OCI-LY7 (cell line): Measurements from ENCODE around the gene RNF43. TPM values are rescaled to one million over a fixed set of nuclear protein-coding genes. Genes with fewer than 3 reads are reported as not detected.

Experiments
- BruUV-seq: library from RNA; stranded (reverse); fragments of 400-500 nt; replicated peaks from 2 replicates; lab custom pipeline; 2021; lab: Mats Ljungman, UMichigan
- CTCF ChIA-PET: fragments of 300-600 bp; sonication (Branson Sonifier 250); formaldehyde crosslinking; loops from one replicate; lab custom pipeline; 2022; ENCODE audit warnings: antibody characterized with exemption; ENCODE audit not compliant: unreplicated experiment; lab: Charles Lee
- POLR2A ChIA-PET: fragments of 300-600 bp; sonication (Branson Sonifier 250); formaldehyde crosslinking; loops from one replicate; lab custom pipeline; 2022; ENCODE audit warnings: antibody characterized with exemption; lab: Charles Lee
- DNase-seq: peaks from one replicate; pipeline ENCODE4 v3.0.0-alpha.2; 2015; ENCODE audit warnings: low spot score
- H2AFZ ChIP-seq: fragments of 200-600 bp; sonication (generic), shearing (Covaris generic); 2 replicates; pipeline ENCODE4 v1.6.1; 2014; ENCODE audit warnings: mild to moderate bottlenecking, antibody characterized with exemption, low read length, moderate library complexity
- H3K27ac ChIP-seq: fragments of 200-600 bp; sonication (generic); 2 replicates; pipeline ENCODE4 v1.5.1; 2014; ENCODE audit warnings: mixed run types, low read depth, mild to moderate bottlenecking, moderate library complexity, low read length, inconsistent platforms; ENCODE audit not compliant: poor library complexity, severe bottlenecking
- H3K36me3 ChIP-seq: fragments of 200-600 bp; sonication (generic); 2 replicates; pipeline ENCODE4 v1.6.1; 2014; ENCODE audit warnings: mild to moderate bottlenecking, antibody characterized with exemption, low read length, moderate library complexity, mixed read lengths; ENCODE audit not compliant: insufficient read depth
- H3K4me1 ChIP-seq: fragments of 200-600 bp; sonication (generic); 2 replicates; pipeline ENCODE4 v1.5.1; 2014; ENCODE audit warnings: mild to moderate bottlenecking, low read length; ENCODE audit not compliant: insufficient read depth, poor library complexity, severe bottlenecking
- H3K4me2 ChIP-seq: fragments of 200-600 bp; sonication (generic); 2 replicates; pipeline ENCODE4 v1.6.1; 2014; ENCODE audit warnings: mild to moderate bottlenecking, low read length
- H3K4me3 ChIP-seq: fragments of 200-600 bp; sonication (generic); 2 replicates; pipeline ENCODE4 v1.5.1; 2014; ENCODE audit warnings: mild to moderate bottlenecking, low read depth, low read length; ENCODE audit not compliant: poor library complexity, severe bottlenecking
- H3K79me2 ChIP-seq: fragments of 200-600 bp; sonication (generic); 2 replicates; pipeline ENCODE4 v1.6.1; 2016; ENCODE audit warnings: low read depth, mild to moderate bottlenecking, low read length, moderate library complexity, mixed read lengths; ENCODE audit not compliant: insufficient read depth
- H3K9me2 ChIP-seq: fragments of 200-600 bp; sonication (generic); 2 replicates; pipeline ENCODE4 v1.6.1; 2016; ENCODE audit warnings: mild to moderate bottlenecking, low read length, mixed read lengths; ENCODE audit not compliant: insufficient read depth
- H3K9me3 ChIP-seq: fragments of 200-600 bp; sonication (generic); 2 replicates; pipeline ENCODE4 v1.6.1; 2014; ENCODE audit warnings: mild to moderate bottlenecking, mixed run types, low read length, mixed read lengths
- H4K20me1 ChIP-seq: fragments of 200-600 bp; sonication (generic); 2 replicates; pipeline ENCODE4 v1.6.1; 2014; ENCODE audit warnings: mild to moderate bottlenecking, antibody characterized with exemption, low read length, moderate library complexity, mixed read lengths; ENCODE audit not compliant: insufficient read depth
- EZH2phosphoT487 ChIP-seq: fragments of 200-600 bp; sonication (generic); IDR thresholded peaks from 2 replicates; pipeline ENCODE4 v1.6.1; 2018; ENCODE audit warnings: low read depth, borderline replicate concordance, mild to moderate bottlenecking, mixed run types, antibody characterized with exemption, low read length, moderate library complexity, mixed read lengths
- intact Hi-C: fragments of 100-400 bp; cut with micrococcal nuclease; formaldehyde crosslinking; loops from one replicate; pipeline ENCODE4 v1.10.0; 2022; ENCODE audit not compliant: unreplicated experiment
- total RNA-seq, 2 experiments: library from RNA; depleted of rRNA in 1 of 2; stranded (reverse); fragments of >200 nt in 1 of 2; shearing (Covaris generic) in 1 of 2; gene quantifications; 2 replicates each; pipeline ENCODE4 v1.2.3, GENCODE V29; 2014 to 2022
- TF ChIP-seq, protein P1 (sequence below): fragments of 200-600 bp; sonication (generic); conservative IDR thresholded peaks from 2 replicates; pipeline ENCODE4 v1.5.1; 2014; ENCODE audit warnings: mild to moderate bottlenecking, antibody characterized with exemption, low read length, moderate library complexity, mixed read lengths

Gene RNF43
- total RNA-seq, 2 experiments from 2014 or later, result 0.19 to 0.80 TPM

DNA sequence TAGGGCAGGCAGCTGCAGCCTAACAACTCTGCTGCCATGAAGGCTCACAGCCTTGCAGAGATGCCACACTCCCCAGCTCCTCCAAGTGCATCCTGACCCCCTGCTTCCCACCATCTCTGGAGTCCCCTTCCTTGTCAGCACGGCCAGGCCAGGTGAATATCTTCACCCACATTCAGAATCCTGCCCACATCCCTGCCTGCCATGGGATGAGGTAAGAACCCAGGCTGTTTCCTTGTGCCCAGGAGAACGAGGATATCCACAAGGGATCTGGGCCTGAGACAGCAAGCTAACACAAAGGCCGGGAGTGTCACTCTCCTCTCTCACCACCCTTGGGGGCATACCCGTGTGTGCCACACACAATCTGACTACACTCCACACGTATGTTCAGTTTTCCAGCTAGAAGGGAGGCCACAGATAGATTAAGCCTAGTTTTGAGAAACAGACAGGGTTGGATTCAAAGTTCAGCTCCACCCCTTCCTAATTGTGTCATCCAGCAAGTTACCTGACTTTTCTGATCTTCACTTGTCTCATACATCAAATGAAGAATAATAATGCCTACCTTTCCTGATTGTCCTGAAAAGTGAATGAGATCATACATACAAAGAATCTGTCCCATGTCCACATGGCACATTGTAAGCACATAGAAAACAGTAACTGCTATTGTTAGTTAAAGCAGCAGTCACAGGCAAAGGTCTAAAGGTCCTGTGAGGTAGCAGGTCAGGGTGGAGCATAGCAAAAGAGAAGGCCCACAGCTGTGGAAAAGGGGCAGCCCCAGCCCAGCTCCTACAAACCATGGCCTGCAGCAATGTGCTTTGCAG lies 47.9 kb downstream of the RNF43 start:
- H2AFZ ChIP-seq, result peak overlapping the region; percentile 39; the same call in 1 of the 2 replicates
- no peak overlapping the region for H3K4me2 ChIP-seq
- intact Hi-C loops, result loop anchor here (5.0 kb wide), 1 partner anchor 48 kb away; the partner anchor contains the start of gene RNF43
- no peak for DNase-seq
- H3K4me3 ChIP-seq, result no peak overlapping the region
- no peaks in the 10 kb centered on the region for H4K20me1 ChIP-seq
- CTCF ChIA-PET, result interaction anchor here (1.8 kb wide), 1 partner anchor 19 kb away, joined by 6 read pairs; no protein-coding TSS in a partner anchor
- H3K4me1 ChIP-seq, result peaks cover 45% of the 10 kb centered on the region
- no peak overlapping the region for H3K27ac ChIP-seq
- TF ChIP-seq, protein P1, sequence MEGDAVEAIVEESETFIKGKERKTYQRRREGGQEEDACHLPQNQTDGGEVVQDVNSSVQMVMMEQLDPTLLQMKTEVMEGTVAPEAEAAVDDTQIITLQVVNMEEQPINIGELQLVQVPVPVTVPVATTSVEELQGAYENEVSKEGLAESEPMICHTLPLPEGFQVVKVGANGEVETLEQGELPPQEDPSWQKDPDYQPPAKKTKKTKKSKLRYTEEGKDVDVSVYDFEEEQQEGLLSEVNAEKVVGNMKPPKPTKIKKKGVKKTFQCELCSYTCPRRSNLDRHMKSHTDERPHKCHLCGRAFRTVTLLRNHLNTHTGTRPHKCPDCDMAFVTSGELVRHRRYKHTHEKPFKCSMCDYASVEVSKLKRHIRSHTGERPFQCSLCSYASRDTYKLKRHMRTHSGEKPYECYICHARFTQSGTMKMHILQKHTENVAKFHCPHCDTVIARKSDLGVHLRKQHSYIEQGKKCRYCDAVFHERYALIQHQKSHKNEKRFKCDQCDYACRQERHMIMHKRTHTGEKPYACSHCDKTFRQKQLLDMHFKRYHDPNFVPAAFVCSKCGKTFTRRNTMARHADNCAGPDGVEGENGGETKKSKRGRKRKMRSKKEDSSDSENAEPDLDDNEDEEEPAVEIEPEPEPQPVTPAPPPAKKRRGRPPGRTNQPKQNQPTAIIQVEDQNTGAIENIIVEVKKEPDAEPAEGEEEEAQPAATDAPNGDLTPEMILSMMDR, result no peak
- TF ChIP-seq EZH2phosphoT487, result no peak
- H3K9me2 ChIP-seq, result no peaks in the 10 kb centered on the region
- H3K9me3 ChIP-seq, result no peaks in the 10 kb centered on the region
- POLR2A ChIA-PET, result interaction anchor here (0.6 to 4.4 kb wide), 10 partner anchors 9 to 173 kb away, joined by 3 to 20 read pairs (median 4); partner anchors contain the start of gene RNF43
- no peaks in the 10 kb centered on the region for H3K79me2 ChIP-seq
- BruUV-seq, result no TSS peak
- H3K36me3 ChIP-seq, result no peaks in the 10 kb centered on the region

DNA sequence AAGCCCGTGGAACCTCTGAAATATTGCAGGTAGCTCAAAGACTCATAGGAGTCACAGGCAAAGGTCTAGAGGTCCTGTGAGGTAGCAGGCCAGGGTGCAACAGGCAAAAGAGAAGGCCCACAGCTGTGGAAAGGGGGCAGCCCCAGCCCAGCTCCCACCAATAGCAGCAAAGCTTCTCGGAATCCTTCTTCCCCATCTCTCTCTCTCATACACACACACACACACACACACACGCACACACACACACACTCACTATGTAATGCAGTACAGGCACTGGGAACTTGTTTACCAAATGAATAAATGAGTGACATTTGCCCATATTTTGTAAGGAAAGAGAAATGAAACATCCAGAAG lies 48.5 kb downstream of the RNF43 start:
- Histone ChIP-seq H4K20me1 (no peaks in the 10 kb centered on the region), H3K79me2 (no peaks in the 10 kb centered on the region)
- intact Hi-C loops, result loop anchor here (5.0 kb wide), 1 partner anchor 48 kb away; the partner anchor contains the start of gene RNF43

More for the DNA sequence above, 48.5 kb downstream of the RNF43 start:
- peak; percentile 52 for DNase-seq
- POLR2A ChIA-PET, result interaction anchor here (0.9 to 4.4 kb wide), 6 partner anchors 9 to 49 kb away, joined by 3 to 20 read pairs (median 5); partner anchors contain the start of gene RNF43
- H3K27ac ChIP-seq, result no peak overlapping the region
- H3K4me1 ChIP-seq, result peaks cover 45% of the 10 kb centered on the region
- no peak overlapping the region for H3K4me3 ChIP-seq
- TF ChIP-seq, protein P1, result no peak
- no peak for TF ChIP-seq EZH2phosphoT487
- H2AFZ ChIP-seq, result peak overlapping the region; percentile 39; the same call in 1 of the 2 replicates
- no peaks in the 10 kb centered on the region for H3K9me2 ChIP-seq
- no TSS peak for BruUV-seq
- H3K4me2 ChIP-seq, result no peak overlapping the region
- H3K36me3 ChIP-seq, result no peaks in the 10 kb centered on the region
- H3K9me3 ChIP-seq, result no peaks in the 10 kb centered on the region
- CTCF ChIA-PET, result interaction anchor here (0.6 to 1.8 kb wide), 2 partner anchors 11 to 20 kb away, joined by 3 to 6 read pairs; no protein-coding TSS in a partner anchor

Other genes with a start within 250 kb of the RNF43 start
- gene EPX, start 224.8 kb downstream of the RNF43 start, total RNA-seq (2014; rRNA removed; shearing (Covaris generic)), result not detected in 2 replicates
- gene EPX, start 224.8 kb downstream of the RNF43 start, total RNA-seq (2022), result not detected in 2 replicates
- gene MKS1, start 198.3 kb downstream of the RNF43 start, total RNA-seq (2014; rRNA removed; shearing (Covaris generic)), result 0.54 and 0.69 TPM in 2 replicates
- gene MKS1, start 198.3 kb downstream of the RNF43 start, total RNA-seq (2022), result 21.6 and 26.9 TPM in 2 replicates
- gene LPO, start 178.9 kb downstream of the RNF43 start, total RNA-seq (2014; rRNA removed; shearing (Covaris generic)), result not detected in 2 replicates
- not detected in 2 replicates for gene LPO, start 178.9 kb downstream of the RNF43 start, total RNA-seq (2022)
- not detected in 2 replicates for gene MPO, start 136.6 kb downstream of the RNF43 start, total RNA-seq (2014; rRNA removed; shearing (Covaris generic))
- gene MPO, start 136.6 kb downstream of the RNF43 start, total RNA-seq (2022), result not detected in 2 replicates
- 24.0 TPM in 2 replicates for gene TSPOAP1, start 88.7 kb downstream of the RNF43 start, total RNA-seq (2014; rRNA removed; shearing (Covaris generic))
- gene TSPOAP1, start 88.7 kb downstream of the RNF43 start, total RNA-seq (2022), result 50.6 and 54.4 TPM in 2 replicates
- gene SUPT4H1, start 65.3 kb downstream of the RNF43 start, total RNA-seq (2014; rRNA removed; shearing (Covaris generic)), result 41.1 and 56.5 TPM in 2 replicates
- 65.5 and 78.4 TPM in 2 replicates for gene SUPT4H1, start 65.3 kb downstream of the RNF43 start, total RNA-seq (2022)
- gene HSF5, start 70.9 kb upstream of the RNF43 start, total RNA-seq (2014; rRNA removed; shearing (Covaris generic)), result 0.22 TPM in 1 of 2 replicates, not detected in the other
- gene HSF5, start 70.9 kb upstream of the RNF43 start, total RNA-seq (2022), result not detected in 2 replicates
- gene MTMR4, start 97.1 kb upstream of the RNF43 start, total RNA-seq (2014; rRNA removed; shearing (Covaris generic)), result 37.0 and 37.8 TPM in 2 replicates
- gene MTMR4, start 97.1 kb upstream of the RNF43 start, total RNA-seq (2022), result 51.0 and 61.1 TPM in 2 replicates